ENCODE data around the gene XCL2. TPM values are rescaled to one million over a fixed set of nuclear protein-coding genes. Genes with fewer than 3 reads are reported as not detected.

The XCL2 gene
- total and polyA plus RNA-seq, 4 donors: 0.23 to 0.92 (median 0.55) TPM

GRCh38 chr1:168509210-168509609, 34.6 kb downstream of the XCL2 start:
- 90% methylated on average over 1 of the region's 1 CpG for WGBS
- Histone ChIP-seq H3K4me3 (ENCODE audit: low read depth in 1 of 3, low read length in 3 of 3) (no peak overlapping the region), H3K27ac (ENCODE audit: low read depth in 1 of 2, low read length in 2 of 2) (no peak overlapping the region), H3K36me3 (ENCODE audit: control insufficient read depth in 4 of 4, insufficient read depth in 3 of 4, low read depth in 1 of 4, low read length in 3 of 4) (no peaks in the 10 kb centered on the region), H3K9me3 (ENCODE audit: control insufficient read depth in 4 of 4, low read length in 3 of 4) (no peaks in the 10 kb centered on the region), H3K4me1 (ENCODE audit: control insufficient read depth in 4 of 4, insufficient read depth in 4 of 4, low read length in 3 of 4) (peaks cover 0 to 4% (median under 1%) of the 10 kb centered on the region in 4 donors), H3K27me3 (ENCODE audit: control insufficient read depth in 4 of 4, insufficient read depth in 4 of 4, low read length in 3 of 4) (no peaks in the 10 kb centered on the region), H3K9ac (ENCODE audit: low read depth in 1 of 2, low read length in 2 of 2) (no peak overlapping the region)
- no peak for DNase-seq (ENCODE audit: low spot score)
- TF ChIP-seq MAX (IDR thresholded peaks at IDR 0.05): no peak
- TF ChIP-seq REST (IDR thresholded peaks at IDR 0.05): no peak
- TF ChIP-seq HNF4G (IDR thresholded peaks at IDR 0.05): no peak
- no peak for TF ChIP-seq GABPA (IDR thresholded peaks at IDR 0.05 in 1 of 2, conservative IDR thresholded peaks at IDR 0.05 in 1 of 2)
- no peak for TF ChIP-seq CTCF (IDR thresholded peaks at IDR 0.05; ENCODE audit: low read depth, low read length, missing input control)
- no peak for TF ChIP-seq ZBTB33 (IDR thresholded peaks at IDR 0.05)
- TF ChIP-seq NR2F2 (IDR thresholded peaks at IDR 0.05): no peak
- TF ChIP-seq RAD21 (IDR thresholded peaks at IDR 0.05): no peak
- no peak for TF ChIP-seq JUND (IDR thresholded peaks at IDR 0.05)
- TF ChIP-seq HNF4A (conservative IDR thresholded peaks at IDR 0.05): no peak
- TF ChIP-seq EGR1 (IDR thresholded peaks at IDR 0.05; ENCODE audit: low read depth in 2 of 2): no peak
- TF ChIP-seq RXRA (IDR thresholded peaks at IDR 0.05): no peak
- no peak for TF ChIP-seq YY1 (IDR thresholded peaks at IDR 0.05)

GRCh38 chr1:168507828-168508227, 36.0 kb downstream of the XCL2 start:
- Histone ChIP-seq H3K27ac (ENCODE audit: low read depth in 1 of 2, low read length in 2 of 2) (no peak overlapping the region), H3K9ac (ENCODE audit: low read depth in 1 of 2, low read length in 2 of 2) (no peak overlapping the region), H3K36me3 (ENCODE audit: control insufficient read depth in 4 of 4, insufficient read depth in 3 of 4, low read depth in 1 of 4, low read length in 3 of 4) (no peaks in the 10 kb centered on the region), H3K4me3 (ENCODE audit: low read depth in 1 of 3, low read length in 3 of 3) (no peak overlapping the region), H3K4me1 (ENCODE audit: control insufficient read depth in 4 of 4, insufficient read depth in 4 of 4, low read length in 3 of 4) (peaks cover 0 to 5% (median 2%) of the 10 kb centered on the region in 4 donors), H3K9me3 (ENCODE audit: control insufficient read depth in 4 of 4, low read length in 3 of 4) (no peaks in the 10 kb centered on the region), H3K27me3 (ENCODE audit: control insufficient read depth in 4 of 4, insufficient read depth in 4 of 4, low read length in 3 of 4) (no peaks in the 10 kb centered on the region)
- DNase-seq (ENCODE audit: low spot score): no peak
- 96% methylated on average over 4 of the region's 4 CpGs for WGBS
- TF ChIP-seq NR2F2 (IDR thresholded peaks at IDR 0.05) (no peak), ZBTB33 (IDR thresholded peaks at IDR 0.05) (no peak), FOXA1 (IDR thresholded peaks at IDR 0.05) (no peak), RXRA (IDR thresholded peaks at IDR 0.05) (no peak), FOXA2 (IDR thresholded peaks at IDR 0.05) (no peak), GABPA (IDR thresholded peaks at IDR 0.05 in 1 of 2, conservative IDR thresholded peaks at IDR 0.05 in 1 of 2) (no peak), MAX (IDR thresholded peaks at IDR 0.05) (no peak), REST (IDR thresholded peaks at IDR 0.05) (no peak), CTCF (IDR thresholded peaks at IDR 0.05; ENCODE audit: low read depth, low read length, missing input control) (no peak)
